Measurements from ENCODE around the gene EFCC1. TPM values are rescaled to one million over a fixed set of nuclear protein-coding genes. Genes with fewer than 3 reads are reported as not detected.

Gene EFCC1
- total RNA-seq, 4 donors from 2014 or later = 3.3 to 40.4 (median 4.0) TPM

- Histone ChIP-seq H3K36me3 (no peaks in the 10 kb centered on the region), H3K9me3 (no peaks in the 10 kb centered on the region), H3K4me1 (peaks cover 0 to 29% (median 7%) of the 10 kb centered on the region in 4 donors), H3K27ac (peak overlapping the region; percentile 28 to 71 (median 58)), H3K4me3 (no peak overlapping the region), H3K27me3 (no peaks in the 10 kb centered on the region)
- no peak for TF ChIP-seq POLR2A (IDR thresholded peaks at IDR 0.05)
- no peak for TF ChIP-seq CTCF (IDR thresholded peaks at IDR 0.05)
- no peak for DNase-seq
These were observed 24.0 kb downstream of the EFCC1 start for GRCh38 chr3:129025108-129025507.

- DNase-seq = no peak
- TF ChIP-seq CTCF (IDR thresholded peaks at IDR 0.05) (no peak), POLR2A (IDR thresholded peaks at IDR 0.05) (no peak)
- Histone ChIP-seq H3K9me3 (no peaks in the 10 kb centered on the region), H3K27ac (peak overlapping the region; percentile 28 to 71 (median 58)), H3K27me3 (no peaks in the 10 kb centered on the region), H3K4me3 (no peak overlapping the region), H3K36me3 (no peaks in the 10 kb centered on the region), H3K4me1 (peaks cover 0 to 29% (median 7%) of the 10 kb centered on the region in 4 donors)
These were observed 24.8 kb downstream of the EFCC1 start for GRCh38 chr3:129025691-129026435.

GRCh38 chr3:129026728-129027543 is 25.8 kb downstream of the EFCC1 start:
- H3K9me3 ChIP-seq = no peaks in the 10 kb centered on the region
- H3K27me3 ChIP-seq = no peaks in the 10 kb centered on the region
- H3K27ac ChIP-seq = peak overlapping the region; percentile 46 to 72 (median 68)
- no peaks in the 10 kb centered on the region for H3K36me3 ChIP-seq
- peak overlapping the region; percentile 40 to 60 (median 52) for H3K4me3 ChIP-seq
- TF ChIP-seq POLR2A (IDR thresholded peaks at IDR 0.05) (peak in 1 of 2 donors; percentile 48), CTCF (IDR thresholded peaks at IDR 0.05) (peak; percentile 50 to 81 (median 74))
- peaks cover 0 to 29% (median 7%) of the 10 kb centered on the region in 4 donors for H3K4me1 ChIP-seq
- peak; percentile 90 to 96 (median 91) for DNase-seq

- peak overlapping the region; percentile 40 to 60 (median 52) for H3K4me3 ChIP-seq
- H3K9me3 ChIP-seq = no peaks in the 10 kb centered on the region
- TF ChIP-seq CTCF (IDR thresholded peaks at IDR 0.05) (no peak), POLR2A (IDR thresholded peaks at IDR 0.05) (no peak)
- H3K27me3 ChIP-seq = no peaks in the 10 kb centered on the region
- H3K27ac ChIP-seq = peak overlapping the region; percentile 34 to 72 (median 56)
- no peak for DNase-seq
- no peaks in the 10 kb centered on the region for H3K36me3 ChIP-seq
- H3K4me1 ChIP-seq = peaks cover 0 to 29% (median 7%) of the 10 kb centered on the region in 4 donors
These were observed 26.4 kb downstream of the EFCC1 start for GRCh38 chr3:129027544-129027880.

- no peak for DNase-seq
- H3K9me3 ChIP-seq = no peaks in the 10 kb centered on the region
- no peaks in the 10 kb centered on the region for H3K27me3 ChIP-seq
- TF ChIP-seq CTCF (IDR thresholded peaks at IDR 0.05) (no peak), POLR2A (IDR thresholded peaks at IDR 0.05) (no peak)
- H3K27ac ChIP-seq = no peak overlapping the region
- H3K4me1 ChIP-seq = peaks cover 0 to 29% (median 7%) of the 10 kb centered on the region in 4 donors
- H3K4me3 ChIP-seq = no peak overlapping the region
- no peaks in the 10 kb centered on the region for H3K36me3 ChIP-seq
These were observed 27.8 kb downstream of the EFCC1 start for GRCh38 chr3:129028866-129029265.

Measured in Peyer's patch (tissue), 4 donors.